Caco-2 (cell line): ENCODE results near the gene PRDM15. TPM values are rescaled to one million over a fixed set of nuclear protein-coding genes. Genes with fewer than 3 reads are reported as not detected.

Experiments used
- BruUV-seq: library from RNA; stranded (reverse); fragments of 400-500 nt; replicated peaks from 2 replicates; lab custom pipeline; 2021; lab: Mats Ljungman, UMichigan
- CTCF ChIA-PET: fragments of 300-600 bp; sonication (Branson Sonifier 250); formaldehyde crosslinking; loops from one replicate; lab custom pipeline; 2022; ENCODE audit warnings: antibody characterized with exemption; lab: Charles Lee
- POLR2A ChIA-PET: fragments of 300-600 bp; sonication (Branson Sonifier 250); formaldehyde crosslinking; loops from one replicate; lab custom pipeline; 2022; ENCODE audit warnings: antibody characterized with exemption; lab: Charles Lee
- DNase-seq, 2 experiments: peaks; one replicate each; pipeline versions ENCODE4 v3.0.0 to v3.0.0-alpha.2; 2020 to 2022
- H3K27me3 ChIP-seq: replicated peaks from 2 replicates; pipeline ENCODE4 v1.6.0; 2011; ENCODE audit warnings: low read length; ENCODE audit not compliant: control insufficient read depth, insufficient read depth
- H3K36me3 ChIP-seq: 2 replicates; pipeline ENCODE4 v1.5.1; 2011; ENCODE audit warnings: low read length; ENCODE audit not compliant: control insufficient read depth, insufficient read depth
- H3K4me1 ChIP-seq: fragments of 250-450 bp; sonication (Bioruptor Pico); 2 replicates; pipeline ENCODE4 v1.5.1; 2020; ENCODE audit warnings: mild to moderate bottlenecking
- H3K4me3 ChIP-seq: 2 replicates; pipeline ENCODE4 v1.5.1; 2011; ENCODE audit warnings: low read depth, mild to moderate bottlenecking, control low read depth, low read length
- H3K9me3 ChIP-seq: fragments of 250-450 bp; sonication (Bioruptor Pico); 2 replicates; pipeline ENCODE4 v1.5.1; 2020; ENCODE audit warnings: mild to moderate bottlenecking, moderate library complexity
- H3K27ac Mint-ChIP-seq: one replicate; pipeline ENCODE4 v1.8.0; 2022; ENCODE audit warnings: mixed read lengths; ENCODE audit not compliant: unreplicated experiment
- H3K27me3 Mint-ChIP-seq: one replicate; pipeline ENCODE4 v1.8.0; 2022; ENCODE audit warnings: mixed read lengths; ENCODE audit not compliant: insufficient read depth, unreplicated experiment
- H3K36me3 Mint-ChIP-seq: one replicate; pipeline ENCODE4 v1.8.0; 2022; ENCODE audit warnings: mild to moderate bottlenecking, mixed read lengths; ENCODE audit not compliant: insufficient read depth, unreplicated experiment
- H3K4me1 Mint-ChIP-seq: one replicate; pipeline ENCODE4 v1.8.0; 2022; ENCODE audit warnings: low read depth, mixed read lengths; ENCODE audit not compliant: unreplicated experiment
- H3K4me3 Mint-ChIP-seq: one replicate; pipeline ENCODE4 v1.8.0; 2022; ENCODE audit warnings: mild to moderate bottlenecking, moderate library complexity, mixed read lengths; ENCODE audit not compliant: unreplicated experiment
- H3K9me3 Mint-ChIP-seq: one replicate; pipeline ENCODE4 v1.8.0; 2022; ENCODE audit warnings: mixed read lengths; ENCODE audit not compliant: unreplicated experiment
- intact Hi-C: fragments of 100-400 bp; cut with micrococcal nuclease; formaldehyde crosslinking; loops from one replicate; pipeline ENCODE4 v1.10.0; 2022; ENCODE audit not compliant: unreplicated experiment
- total RNA-seq: library from RNA; stranded (reverse); gene quantifications from 2 replicates; pipeline ENCODE4 v1.2.3, GENCODE V29; 2022
- TF ChIP-seq, protein P1 (sequence below), 2 experiments: fragments of 200-600 bp in 1 of 2; IDR thresholded peaks; 1 replicate in 1 of 2; 2 replicates in 1 of 2; pipeline versions ENCODE4 v1.5.1 to v1.8.0; 2011 to 2022; ENCODE audit warnings: antibody characterized with exemption in 1 of 2, control low read depth in 1 of 2, inconsistent platforms in 1 of 2, low read depth in 1 of 2, low read length in 1 of 2, mild to moderate bottlenecking in 1 of 2, moderate library complexity in 1 of 2; ENCODE audit not compliant: insufficient read depth in 1 of 2, severe bottlenecking in 1 of 2, unreplicated experiment in 1 of 2

The PRDM15 gene
- total RNA-seq, 1 experiment from 2014 or later = 5.6 TPM

GRCh38 chr21:41820384-41821080 is 58.6 kb downstream of the PRDM15 start:
- Mint-ChIP-seq H3K36me3 (no peaks in the 10 kb centered on the region), H3K4me3 (no peak overlapping the region), H3K27ac (no peak overlapping the region), H3K9me3 (no peaks in the 10 kb centered on the region), H3K4me1 (no peaks in the 10 kb centered on the region), H3K27me3 (no peaks in the 10 kb centered on the region)
- H3K27me3 ChIP-seq = no peaks in the 10 kb centered on the region
- DNase-seq = no peak
- BruUV-seq = no TSS peak
- H3K4me1 ChIP-seq = 0 out of 2 replicates have a peak, but pooled peaks cover 3% of the 10 kb centered on the region
- H3K4me3 ChIP-seq = no peak overlapping the region
- ChIA-PET CTCF (interaction anchor here (0.5 to 0.6 kb wide), 3 partner anchors 33 to 309 kb away, joined by 3 to 4 read pairs (median 3); no protein-coding TSS in a partner anchor), POLR2A (interaction anchor here (0.6 kb wide), 1 partner anchor 105 kb away, joined by 3 read pairs; no protein-coding TSS in a partner anchor)
- intact Hi-C loops = no loop called here
- no peaks in the 10 kb centered on the region for H3K9me3 ChIP-seq
- TF ChIP-seq, protein P1, sequence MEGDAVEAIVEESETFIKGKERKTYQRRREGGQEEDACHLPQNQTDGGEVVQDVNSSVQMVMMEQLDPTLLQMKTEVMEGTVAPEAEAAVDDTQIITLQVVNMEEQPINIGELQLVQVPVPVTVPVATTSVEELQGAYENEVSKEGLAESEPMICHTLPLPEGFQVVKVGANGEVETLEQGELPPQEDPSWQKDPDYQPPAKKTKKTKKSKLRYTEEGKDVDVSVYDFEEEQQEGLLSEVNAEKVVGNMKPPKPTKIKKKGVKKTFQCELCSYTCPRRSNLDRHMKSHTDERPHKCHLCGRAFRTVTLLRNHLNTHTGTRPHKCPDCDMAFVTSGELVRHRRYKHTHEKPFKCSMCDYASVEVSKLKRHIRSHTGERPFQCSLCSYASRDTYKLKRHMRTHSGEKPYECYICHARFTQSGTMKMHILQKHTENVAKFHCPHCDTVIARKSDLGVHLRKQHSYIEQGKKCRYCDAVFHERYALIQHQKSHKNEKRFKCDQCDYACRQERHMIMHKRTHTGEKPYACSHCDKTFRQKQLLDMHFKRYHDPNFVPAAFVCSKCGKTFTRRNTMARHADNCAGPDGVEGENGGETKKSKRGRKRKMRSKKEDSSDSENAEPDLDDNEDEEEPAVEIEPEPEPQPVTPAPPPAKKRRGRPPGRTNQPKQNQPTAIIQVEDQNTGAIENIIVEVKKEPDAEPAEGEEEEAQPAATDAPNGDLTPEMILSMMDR (IDR thresholded peaks at IDR 0.05; ENCODE audit: insufficient read depth in 1 of 2, low read depth in 1 of 2, low read length in 1 of 2, severe bottlenecking in 1 of 2, unreplicated experiment in 1 of 2) = no peak
- no peaks in the 10 kb centered on the region for H3K36me3 ChIP-seq

GRCh38 chr21:41819856-41820281 is 59.3 kb downstream of the PRDM15 start:
- intact Hi-C loops = no loop called here
- no peak overlapping the region for H3K27ac Mint-ChIP-seq
- TF ChIP-seq, protein P1 (IDR thresholded peaks at IDR 0.05; ENCODE audit: insufficient read depth in 1 of 2, low read depth in 1 of 2, low read length in 1 of 2, severe bottlenecking in 1 of 2, unreplicated experiment in 1 of 2) = no peak
- no peaks in the 10 kb centered on the region for H3K9me3 Mint-ChIP-seq
- BruUV-seq = no TSS peak
- CTCF ChIA-PET = interaction anchor here (0.5 to 0.8 kb wide), 3 partner anchors 33 to 207 kb away, joined by 3 to 4 read pairs (median 3); no protein-coding TSS in a partner anchor
- H3K36me3 ChIP-seq = no peaks in the 10 kb centered on the region
- POLR2A ChIA-PET = interaction anchor here (0.6 kb wide), 1 partner anchor 104 kb away, joined by 3 read pairs; no protein-coding TSS in a partner anchor
- H3K27me3 Mint-ChIP-seq = no peaks in the 10 kb centered on the region
- no peak overlapping the region for H3K4me3 ChIP-seq
- H3K36me3 Mint-ChIP-seq = no peaks in the 10 kb centered on the region
- H3K27me3 ChIP-seq = no peaks in the 10 kb centered on the region
- DNase-seq = no peak
- no peak overlapping the region for H3K4me3 Mint-ChIP-seq
- H3K9me3 ChIP-seq = no peaks in the 10 kb centered on the region
- H3K4me1 ChIP-seq = 0 out of 2 replicates have a peak, but pooled peaks cover 3% of the 10 kb centered on the region
- no peaks in the 10 kb centered on the region for H3K4me1 Mint-ChIP-seq

DNA sequence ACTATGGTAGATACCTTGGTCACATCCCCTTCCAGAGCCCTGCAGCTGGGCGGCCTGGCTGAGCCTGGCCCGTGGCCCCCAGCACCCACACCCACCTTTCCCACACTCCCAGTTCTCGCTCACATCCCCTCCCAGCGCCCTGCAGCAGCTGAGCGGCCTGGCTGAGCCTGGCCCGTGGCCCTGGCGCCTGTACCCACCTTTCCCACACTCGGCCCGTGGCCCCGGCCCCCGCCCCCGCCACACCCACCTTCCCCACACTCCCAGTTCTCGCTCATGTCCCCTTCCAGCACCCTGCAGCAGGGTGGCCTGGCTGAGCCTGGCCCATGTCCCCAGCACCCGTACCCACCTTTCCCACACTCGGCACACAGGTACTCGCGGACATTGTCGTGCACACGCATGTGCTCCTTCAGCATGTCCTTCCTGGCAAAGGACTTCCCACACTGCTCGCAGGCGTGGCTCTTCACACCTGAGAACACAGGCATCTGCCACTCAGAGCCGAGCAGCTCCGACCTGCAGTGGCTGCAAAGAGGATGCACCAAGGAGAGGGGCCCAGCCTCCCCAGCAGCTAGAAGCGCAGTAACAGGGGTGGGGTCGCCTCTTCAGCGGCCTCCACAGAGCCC is 59.8 kb downstream of the PRDM15 start:
- Histone ChIP-seq H3K36me3 (no peaks in the 10 kb centered on the region), H3K27me3 (no peaks in the 10 kb centered on the region), H3K4me1 (0 out of 2 replicates have a peak, but pooled peaks cover 3% of the 10 kb centered on the region), H3K9me3 (no peaks in the 10 kb centered on the region), H3K4me3 (no peak overlapping the region)
- Mint-ChIP-seq H3K9me3 (no peaks in the 10 kb centered on the region), H3K36me3 (no peaks in the 10 kb centered on the region), H3K4me3 (no peak overlapping the region), H3K4me1 (no peaks in the 10 kb centered on the region), H3K27ac (no peak overlapping the region), H3K27me3 (no peaks in the 10 kb centered on the region)
- POLR2A ChIA-PET = no interaction called here
- intact Hi-C loops = no loop called here
- CTCF ChIA-PET = interaction anchor here (0.6 to 0.8 kb wide), 2 partner anchors 32 to 51 kb away, joined by 3 read pairs; no protein-coding TSS in a partner anchor
- TF ChIP-seq, protein P1 (IDR thresholded peaks at IDR 0.05; ENCODE audit: insufficient read depth in 1 of 2, low read depth in 1 of 2, low read length in 1 of 2, severe bottlenecking in 1 of 2, unreplicated experiment in 1 of 2) = no peak
- BruUV-seq = no TSS peak
- no peak for DNase-seq
